GM19043 (cell line): ENCODE results near the gene RALGPS1.

ENCODE experiments used
- ATAC-seq: cut with Tn5 transposase; IDR thresholded peaks from one replicate; pipeline ENCODE4 v1.9.1; 2021; ENCODE audit warnings: low read depth; ENCODE audit not compliant: unreplicated experiment

Gene RALGPS1

GRCh38 chr9:127179633-127180441 is 265.3 kb downstream of the RALGPS1 start:
- ATAC-seq = no peak

- no peak for ATAC-seq
Measured at GRCh38 chr9:127180457-127181314, 266.1 kb downstream of the RALGPS1 start.

DNA sequence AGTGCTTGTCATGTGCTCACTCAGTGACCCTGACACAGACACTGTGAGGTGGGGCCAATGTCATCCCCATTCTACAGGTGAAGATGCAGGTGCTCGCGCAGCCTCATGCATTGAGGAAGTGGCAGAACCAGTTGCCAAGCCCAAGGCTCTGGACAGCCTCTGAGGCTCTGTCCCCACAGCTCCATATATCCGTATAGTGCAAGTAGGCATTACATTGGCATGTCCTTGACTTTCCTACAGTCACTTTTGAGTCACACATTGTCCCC is 266.7 kb downstream of the RALGPS1 start:
- no peak for ATAC-seq

DNA sequence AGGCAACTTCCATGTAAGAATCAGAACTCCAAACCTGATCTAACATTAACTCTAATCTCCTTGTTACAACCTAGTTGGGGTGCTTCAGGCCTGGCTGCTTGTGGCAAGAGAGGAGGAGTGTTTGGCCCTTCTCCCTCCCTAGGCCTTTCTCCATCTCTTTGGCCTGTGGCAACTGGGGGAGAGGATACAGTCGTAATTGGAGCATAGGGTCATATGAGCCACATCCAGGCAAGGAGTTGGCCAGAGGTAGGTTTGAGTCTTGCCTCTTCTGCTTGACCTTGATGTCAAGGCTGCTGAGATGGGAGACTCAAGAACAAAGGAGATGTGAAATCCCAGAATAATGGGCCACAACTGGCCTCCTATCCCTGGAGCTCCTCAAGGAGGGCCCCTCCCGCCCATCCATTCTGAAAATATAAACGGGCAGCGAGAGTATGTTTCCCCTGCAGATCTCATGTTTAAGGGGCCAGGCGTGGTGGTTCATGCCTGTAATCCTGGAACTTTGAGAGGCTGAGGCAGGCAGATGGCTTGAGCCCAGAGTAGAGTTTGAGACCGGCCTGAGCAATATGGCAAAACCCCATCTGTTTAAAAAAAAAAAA is 267.1 kb downstream of the RALGPS1 start:
- no peak for ATAC-seq

DNA sequence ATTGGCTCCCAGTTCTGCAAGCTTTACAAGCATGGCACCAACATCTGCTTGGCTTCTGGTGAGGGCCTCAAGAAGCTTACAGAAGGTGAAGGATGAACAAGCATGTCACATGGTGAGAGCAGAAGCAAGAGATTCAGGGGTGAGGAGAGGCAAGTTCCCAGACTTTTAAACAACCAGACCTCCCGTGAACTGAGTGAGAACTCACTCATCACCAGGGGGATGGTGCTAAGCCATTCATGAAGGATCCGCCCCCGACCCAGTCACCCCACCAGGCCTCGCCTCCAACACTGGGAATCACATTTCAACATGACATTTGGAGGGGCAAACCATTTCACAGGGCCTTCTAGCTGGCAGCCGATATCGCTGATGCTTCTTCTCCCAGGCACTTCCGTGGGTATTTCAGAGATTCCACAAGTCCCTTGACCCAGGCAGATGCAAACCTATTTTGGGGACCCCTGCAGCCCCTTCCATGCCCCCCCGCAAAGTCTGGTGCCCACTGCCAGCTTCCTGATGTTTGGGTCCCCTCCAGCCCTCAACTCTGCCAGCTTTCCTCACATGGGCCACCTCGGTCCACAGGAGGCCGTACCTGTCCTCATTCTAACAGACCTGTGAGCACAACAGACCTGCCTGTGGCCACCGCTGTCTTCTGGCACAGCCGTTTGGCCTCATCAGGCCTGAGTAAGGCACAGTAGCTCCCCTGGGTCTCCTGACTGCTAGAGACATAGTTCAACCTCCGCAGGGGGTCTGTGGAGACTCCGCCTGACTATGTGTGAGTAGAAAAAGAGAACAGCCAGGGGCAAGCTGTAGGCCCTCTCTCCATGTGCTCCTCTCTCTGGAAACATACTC is 268.5 kb downstream of the RALGPS1 start:
- no peak for ATAC-seq

DNA sequence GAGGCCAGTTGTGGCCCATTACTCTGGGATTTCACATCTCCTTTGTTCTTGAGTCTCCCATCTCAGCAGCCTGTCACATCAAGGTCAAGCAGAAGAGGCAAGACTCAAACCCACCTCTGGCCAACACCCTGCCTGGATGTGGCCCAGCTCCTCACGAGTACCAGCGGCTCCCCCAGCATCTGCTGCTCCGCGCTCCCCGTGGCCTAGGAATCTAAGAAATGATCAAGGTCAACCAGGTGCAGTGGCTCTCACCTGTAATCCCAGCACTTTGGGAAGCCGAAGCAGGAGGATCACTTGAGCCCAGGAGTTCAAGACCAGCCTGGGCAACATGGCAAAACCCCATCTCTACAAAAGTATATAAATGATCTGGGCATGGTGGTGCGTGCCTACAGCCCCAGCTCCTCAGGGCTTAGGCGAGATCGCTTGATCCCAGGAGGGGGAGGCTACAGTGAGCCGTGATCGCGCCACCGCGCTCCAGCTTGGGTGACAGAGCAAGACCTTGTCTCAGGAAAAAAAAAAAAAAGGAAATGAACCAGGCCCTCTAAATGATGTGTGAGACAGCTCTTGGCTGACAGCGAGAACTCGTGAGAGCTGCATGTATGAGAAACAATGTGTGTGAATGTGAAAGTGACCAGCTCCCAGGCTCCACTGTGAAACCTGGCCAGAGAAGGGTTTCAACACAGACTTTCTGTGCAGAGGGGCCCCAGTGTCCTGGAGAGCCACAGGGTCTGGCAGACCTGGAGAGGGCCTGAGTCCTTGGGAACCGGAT is 269.4 kb downstream of the RALGPS1 start:
- ATAC-seq = peak; percentile 77

DNA sequence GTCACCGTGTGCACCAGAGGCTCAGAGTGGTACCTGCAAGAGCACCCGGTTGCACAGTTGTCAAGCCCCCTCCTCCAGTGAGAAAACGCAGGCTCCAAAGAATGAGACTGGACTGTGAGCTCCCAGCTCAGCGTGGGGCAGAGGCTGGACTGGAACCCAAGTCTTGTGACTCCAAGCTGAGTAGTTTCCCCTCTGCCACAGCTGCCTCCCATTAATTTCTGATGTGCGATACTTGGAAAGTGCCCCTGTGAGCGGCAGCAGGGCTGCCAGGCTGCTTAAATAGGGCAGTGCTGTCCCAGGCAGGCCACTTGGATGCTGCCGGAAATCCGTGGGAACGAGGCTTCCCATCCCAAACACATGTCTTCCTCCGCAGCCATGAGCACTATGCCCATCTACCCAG is 270.1 kb downstream of the RALGPS1 start:
- ATAC-seq = no peak

GRCh38 chr9:127185181-127185580 is 270.6 kb downstream of the RALGPS1 start:
- ATAC-seq = no peak

DNA sequence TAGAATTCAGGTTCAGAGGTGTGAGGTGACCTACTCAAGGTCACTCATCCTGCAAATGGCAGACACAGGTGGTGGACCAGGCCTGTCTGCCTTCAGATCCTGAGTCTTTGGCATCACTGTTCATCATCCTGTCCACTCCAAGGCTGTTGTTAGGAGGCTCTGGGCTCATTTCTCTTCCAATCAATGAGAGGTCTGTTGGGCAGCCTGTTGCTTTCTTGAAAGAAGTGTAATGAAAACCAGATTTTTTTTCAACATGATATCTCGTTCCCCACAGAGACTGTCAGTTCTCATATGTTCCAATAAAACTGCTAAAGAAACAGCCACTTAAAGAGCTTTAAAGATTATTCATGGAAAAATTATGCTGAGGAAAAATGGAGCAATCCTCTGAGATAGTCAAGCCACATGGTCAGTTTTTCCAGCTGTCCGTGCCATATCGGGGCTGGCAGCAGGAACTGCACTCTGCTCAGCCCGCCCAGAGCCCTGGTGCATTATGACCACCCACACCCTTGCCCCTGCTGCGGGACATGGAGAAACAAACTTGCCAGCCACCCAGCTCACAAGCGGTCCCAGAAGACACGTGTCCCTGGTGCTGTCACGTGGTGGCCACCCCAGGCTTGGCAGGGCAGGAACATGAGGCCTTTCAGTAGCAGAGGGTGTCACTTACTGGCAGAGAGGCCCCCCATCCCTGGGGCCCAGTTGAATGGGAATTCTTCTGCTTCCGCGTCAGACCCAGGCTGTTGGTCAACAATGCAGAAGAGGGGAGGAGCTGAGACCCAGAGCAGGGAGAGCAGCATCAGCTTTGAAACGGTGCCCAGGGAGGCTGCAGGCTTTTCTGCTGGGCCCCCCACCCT is 271.6 kb downstream of the RALGPS1 start:
- no peak for ATAC-seq

GRCh38 chr9:127186806-127187205 is 272.2 kb downstream of the RALGPS1 start:
- ATAC-seq = no peak

DNA sequence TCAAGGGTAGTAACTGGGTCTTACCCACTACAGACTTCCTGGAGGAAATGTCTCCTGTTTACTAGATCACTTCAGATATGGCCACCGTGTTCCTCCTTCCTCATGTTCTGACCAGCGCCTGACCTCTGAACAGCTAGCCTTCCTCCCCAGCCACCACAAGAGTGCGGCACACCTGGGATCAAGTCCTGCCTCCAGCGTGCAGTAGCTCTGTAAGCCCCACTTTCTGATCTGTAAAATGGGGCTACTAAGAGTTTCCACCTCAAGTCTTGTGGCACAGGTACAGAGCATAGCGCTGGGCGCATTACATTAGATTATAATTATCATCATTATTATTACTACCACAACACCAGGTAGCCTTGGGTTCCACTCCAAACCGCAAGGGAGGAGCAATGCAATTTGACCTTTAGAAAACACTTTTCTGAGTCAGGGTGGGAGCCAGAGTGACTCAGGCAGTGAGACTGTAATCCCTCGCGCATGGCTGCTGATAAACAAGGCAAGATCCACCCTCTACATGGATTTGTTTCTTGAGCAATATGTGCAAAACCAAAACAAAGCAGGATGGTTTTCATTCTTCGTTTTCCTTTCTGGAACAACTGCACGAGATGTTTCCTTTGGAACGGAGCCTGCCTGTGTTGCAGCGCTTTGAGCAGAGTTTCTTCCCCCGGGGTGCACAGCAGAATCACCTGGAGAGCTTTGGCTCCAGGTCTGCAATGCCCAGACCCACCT is 272.8 kb downstream of the RALGPS1 start:
- no peak for ATAC-seq

DNA sequence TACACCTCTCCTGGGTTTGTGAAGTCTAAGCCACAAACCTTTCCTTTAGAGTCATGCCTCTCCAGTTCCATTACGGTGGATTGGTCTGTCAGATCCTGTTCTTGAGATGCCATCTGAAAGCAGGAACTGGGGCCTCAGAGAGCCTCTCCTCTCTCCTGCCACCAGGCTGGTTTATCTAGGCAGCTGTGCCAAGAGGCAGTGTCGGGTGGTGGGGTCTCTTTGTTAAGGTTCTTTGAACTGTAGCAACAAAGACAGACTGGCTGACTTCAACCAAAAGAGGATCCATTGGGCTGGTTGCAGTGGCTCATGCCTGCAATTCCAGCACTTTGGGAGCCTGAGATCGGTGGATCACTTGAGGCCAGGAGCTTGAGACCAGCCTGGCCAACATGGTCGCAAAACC is 273.8 kb downstream of the RALGPS1 start:
- no peak for ATAC-seq

DNA sequence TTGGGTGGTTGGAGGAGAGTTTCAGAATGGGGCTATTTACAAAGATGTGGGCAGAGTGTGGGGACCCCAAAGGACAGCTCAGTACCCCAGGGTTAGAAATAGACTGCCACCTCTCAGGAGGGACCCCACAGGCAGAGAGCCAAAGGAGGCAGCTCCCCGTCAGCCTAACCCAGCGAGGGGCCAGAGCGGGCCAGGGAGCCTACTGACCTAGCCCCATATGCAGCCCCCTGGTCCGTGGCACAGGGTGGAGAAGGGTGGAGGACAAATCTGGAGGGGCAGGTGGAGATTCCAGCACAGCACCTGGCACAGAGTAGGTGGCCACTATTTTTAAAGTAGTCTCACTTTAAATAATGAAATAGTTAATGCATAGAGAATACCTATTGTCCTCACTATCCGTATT is 275.0 kb downstream of the RALGPS1 start:
- no peak for ATAC-seq

GRCh38 chr9:127192744-127193143 is 278.2 kb downstream of the RALGPS1 start:
- no peak for ATAC-seq

- no peak for ATAC-seq
Measured at GRCh38 chr9:127193483-127193882, 278.9 kb downstream of the RALGPS1 start.

- no peak for ATAC-seq
Measured at GRCh38 chr9:127194881-127195713, 280.5 kb downstream of the RALGPS1 start.

DNA sequence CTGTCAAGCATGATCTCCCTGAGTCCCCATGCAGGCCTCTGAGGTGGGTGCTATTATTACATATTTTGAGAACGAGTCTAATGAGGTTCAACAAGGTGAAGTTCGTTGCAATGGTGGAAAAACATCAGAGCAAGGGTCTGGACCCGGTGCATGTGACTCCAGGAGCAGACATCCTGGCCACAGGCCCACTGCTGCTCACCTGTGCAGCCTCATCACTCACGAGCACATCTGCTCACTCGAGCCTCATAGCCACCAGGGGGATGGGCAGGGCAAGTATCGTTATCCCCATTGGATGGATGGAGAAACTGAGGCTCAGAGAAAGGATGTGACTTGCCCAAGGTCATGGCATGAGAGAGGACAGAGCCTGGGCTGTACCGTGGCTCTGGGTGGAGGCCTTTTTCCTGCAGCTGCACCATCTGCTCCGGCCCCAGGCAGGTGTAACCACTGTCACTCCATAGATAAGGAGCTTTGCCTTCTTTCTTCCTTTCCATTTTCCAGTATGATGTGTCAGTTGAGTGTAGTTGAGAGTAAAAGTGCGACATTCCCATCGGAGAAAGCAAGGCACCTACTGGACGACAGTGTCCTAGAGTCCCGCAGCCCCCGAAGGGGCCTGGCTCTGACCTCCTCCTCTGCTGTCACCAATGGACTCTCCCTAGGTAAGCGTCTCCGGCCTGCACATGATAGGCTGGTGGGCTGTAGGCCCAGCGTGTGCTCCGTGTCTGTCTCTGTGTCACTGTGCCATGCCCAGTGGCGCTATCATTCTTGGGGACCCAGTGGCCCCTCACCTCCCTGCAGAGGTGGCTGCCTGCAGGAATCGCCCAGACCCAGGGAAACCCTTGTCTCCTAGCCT is 281.6 kb downstream of the RALGPS1 start:
- ATAC-seq = no peak
